Left lung (tissue), 10 donors: ENCODE results near the gene TRH. TPM values are rescaled to one million over a fixed set of nuclear protein-coding genes. Genes with fewer than 3 reads are reported as not detected.
"Not testable (repeated sequence)": the region's sequence is repeated elsewhere in the genome, so short reads cannot be mapped to it uniquely, and the experiment has no call there.

Experiments used
- ATAC-seq: fragments of 200-7000 bp; cut with Tn5 transposase; one replicate; pipeline ENCODE4 v1.9.1; 2020; ENCODE audit warnings: moderate library complexity
- DNase-seq, 4 donors: peaks; one replicate each; pipeline ENCODE4 v3.0.0-alpha.2; 2013 to 2020
- H3K27ac ChIP-seq, 2 donors: fragments of 200-600 bp; sonication (generic) in 1 of 2; one replicate each; pipeline versions ENCODE4 v1.5.0 to v1.8.0; 2020 to 2021
- H3K27me3 ChIP-seq, 2 donors: fragments of 200-600 bp; sonication (generic) in 1 of 2; one replicate each; pipeline versions ENCODE4 v1.5.0 to v1.8.0; 2020 to 2021
- H3K36me3 ChIP-seq, 2 donors: fragments of 200-600 bp; sonication (generic) in 1 of 2; one replicate each; pipeline versions ENCODE4 v1.5.0 to v1.8.0; 2020 to 2021
- H3K4me1 ChIP-seq, 2 donors: fragments of 200-600 bp; one replicate each; pipeline ENCODE4 v1.8.0; 2021
- H3K4me3 ChIP-seq, 2 donors: fragments of 200-600 bp; sonication (generic) in 1 of 2; one replicate each; pipeline versions ENCODE4 v1.5.0 to v1.8.0; 2020 to 2021; ENCODE audit warnings: mild to moderate bottlenecking in 1 of 2
- H3K9me3 ChIP-seq, 2 donors: fragments of 200-600 bp; sonication (generic) in 1 of 2; one replicate each; pipeline versions ENCODE4 v1.5.0 to v1.8.0; 2020 to 2021
- intact Hi-C, 2 donors: fragments of 100-400 bp; cut with DNase I; formaldehyde crosslinking; loops; one replicate each; pipeline versions ENCODE4 v1.11.2 to v1.14.2; 2022
- polyA plus RNA-seq, 6 donors: library from polyadenylated mRNA; unstranded; fragments of 120-200 nt; gene quantifications; one replicate each; pipeline ENCODE4 v1.2.1, GENCODE V29; 2013; ENCODE audit not compliant: insufficient read length in 6 of 6
- total RNA-seq, 2 donors: library from RNA; stranded (reverse); fragmentation: NEBNext Ultra II Directional; extraction: Animal tissue kit (Norgen Biotek cat#: 25700); gene quantifications; one replicate each; pipeline ENCODE4 v1.2.1, GENCODE V29; 2021
- TF ChIP-seq, protein P1 (sequence below), 2 donors: fragments of 200-600 bp; sonication (generic) in 1 of 2; IDR thresholded peaks; one replicate each; pipeline versions ENCODE4 v1.5.0 to v1.8.0; 2021; ENCODE audit warnings: antibody characterized with exemption in 2 of 2
- donor health status: DM: no; HTN: yes; CAD: no.
- donor health status: DM: no; HTN: no; CAD: no.

The TRH gene
- total and polyA plus RNA-seq, 8 donors, result 0.21 to 0.57 (median 0.39) TPM; not detected in 2

DNA sequence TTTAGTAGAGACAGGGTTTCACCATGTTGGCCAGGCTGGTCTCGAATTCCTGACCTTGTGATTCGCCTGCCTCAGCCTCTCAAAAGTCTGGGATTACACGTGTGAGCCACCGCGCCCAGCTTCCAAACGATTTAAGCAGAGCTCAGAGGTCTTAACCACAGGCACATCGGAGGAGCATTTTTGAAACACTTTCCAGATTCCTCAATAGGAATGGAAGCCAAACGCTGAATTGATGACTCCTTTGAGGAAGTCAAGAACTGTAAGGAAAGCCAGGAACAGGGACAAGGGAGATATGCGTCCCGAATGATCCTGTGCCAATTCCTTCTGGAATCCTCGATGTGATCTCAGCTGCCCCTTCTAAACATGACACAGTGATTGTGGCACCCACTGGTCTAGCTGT lies 40.0 kb downstream of the TRH start:
- intact Hi-C loops, result no loop called here
- Histone ChIP-seq H3K27me3 (no peaks in the 10 kb centered on the region), H3K4me1 (no peaks in the 10 kb centered on the region), H3K4me3 (no peak overlapping the region), H3K9me3 (no peaks in the 10 kb centered on the region), H3K27ac (no peak overlapping the region), H3K36me3 (no peaks in the 10 kb centered on the region)
- TF ChIP-seq, protein P1, sequence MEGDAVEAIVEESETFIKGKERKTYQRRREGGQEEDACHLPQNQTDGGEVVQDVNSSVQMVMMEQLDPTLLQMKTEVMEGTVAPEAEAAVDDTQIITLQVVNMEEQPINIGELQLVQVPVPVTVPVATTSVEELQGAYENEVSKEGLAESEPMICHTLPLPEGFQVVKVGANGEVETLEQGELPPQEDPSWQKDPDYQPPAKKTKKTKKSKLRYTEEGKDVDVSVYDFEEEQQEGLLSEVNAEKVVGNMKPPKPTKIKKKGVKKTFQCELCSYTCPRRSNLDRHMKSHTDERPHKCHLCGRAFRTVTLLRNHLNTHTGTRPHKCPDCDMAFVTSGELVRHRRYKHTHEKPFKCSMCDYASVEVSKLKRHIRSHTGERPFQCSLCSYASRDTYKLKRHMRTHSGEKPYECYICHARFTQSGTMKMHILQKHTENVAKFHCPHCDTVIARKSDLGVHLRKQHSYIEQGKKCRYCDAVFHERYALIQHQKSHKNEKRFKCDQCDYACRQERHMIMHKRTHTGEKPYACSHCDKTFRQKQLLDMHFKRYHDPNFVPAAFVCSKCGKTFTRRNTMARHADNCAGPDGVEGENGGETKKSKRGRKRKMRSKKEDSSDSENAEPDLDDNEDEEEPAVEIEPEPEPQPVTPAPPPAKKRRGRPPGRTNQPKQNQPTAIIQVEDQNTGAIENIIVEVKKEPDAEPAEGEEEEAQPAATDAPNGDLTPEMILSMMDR (IDR thresholded peaks at IDR 0.05), result no peak
- DNase-seq, result no peak
- no peak for ATAC-seq

DNA sequence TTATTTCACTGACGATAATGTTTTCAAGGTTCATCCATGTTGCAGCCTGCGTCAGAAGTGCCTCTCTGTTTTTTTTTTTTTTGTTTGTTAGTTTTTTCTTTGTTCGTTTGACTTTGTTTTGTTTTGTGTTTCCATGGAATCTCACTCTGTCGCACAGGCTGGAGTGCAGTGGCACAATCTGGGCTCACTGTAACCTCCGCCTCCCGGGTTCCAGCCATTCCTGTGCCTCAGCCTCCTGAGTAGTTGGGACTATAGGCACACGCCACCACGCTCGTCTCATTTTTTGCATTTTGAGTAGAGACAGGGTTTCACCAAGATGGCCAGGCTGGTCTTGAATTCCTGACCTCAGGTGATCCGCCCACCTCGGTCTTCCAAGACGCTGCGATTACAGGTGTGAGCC lies 43.1 kb downstream of the TRH start:
- DNase-seq, intact Hi-C loops, H3K27ac ChIP-seq, H3K27me3 ChIP-seq, H3K9me3 ChIP-seq, H3K36me3 ChIP-seq, ATAC-seq, H3K4me1 ChIP-seq, H3K4me3 ChIP-seq: not testable (repeated sequence)

DNA sequence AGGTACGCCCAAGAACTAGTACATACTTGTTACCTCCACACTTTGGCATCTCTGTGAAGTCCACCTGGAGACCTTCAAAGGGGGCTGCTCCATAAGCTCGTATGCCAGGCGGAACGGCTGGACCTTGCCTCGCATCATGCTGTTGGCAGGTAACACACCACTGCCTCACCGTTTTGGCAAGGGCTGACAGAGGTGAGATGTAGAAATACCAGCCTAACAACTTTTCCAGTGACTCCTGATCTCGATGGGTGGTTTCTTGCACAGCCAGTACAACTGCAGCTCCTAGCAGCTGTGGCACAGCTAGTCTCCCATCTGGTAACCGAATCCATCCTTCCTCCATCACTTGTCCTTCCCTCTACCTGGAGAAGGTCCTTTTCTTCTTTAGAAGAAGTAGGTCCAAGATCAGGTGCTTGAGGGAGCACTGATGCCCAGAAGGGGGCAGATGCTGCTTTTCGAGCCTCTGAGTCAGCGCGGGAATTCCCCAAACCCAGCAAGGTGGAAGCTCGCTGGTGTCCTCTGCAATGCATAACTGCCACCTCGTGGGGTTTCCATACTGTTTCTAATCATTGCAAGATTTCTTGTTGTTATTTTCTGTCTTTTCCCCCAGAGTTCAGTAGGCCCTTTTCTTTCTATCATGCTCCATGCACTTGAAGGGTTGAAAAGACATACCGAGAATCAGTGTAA lies 51.8 kb downstream of the TRH start:
- DNase-seq, H3K4me3 ChIP-seq, intact Hi-C loops, ATAC-seq, H3K27me3 ChIP-seq, H3K27ac ChIP-seq, H3K36me3 ChIP-seq, H3K4me1 ChIP-seq, H3K9me3 ChIP-seq: not testable (repeated sequence)

DNA sequence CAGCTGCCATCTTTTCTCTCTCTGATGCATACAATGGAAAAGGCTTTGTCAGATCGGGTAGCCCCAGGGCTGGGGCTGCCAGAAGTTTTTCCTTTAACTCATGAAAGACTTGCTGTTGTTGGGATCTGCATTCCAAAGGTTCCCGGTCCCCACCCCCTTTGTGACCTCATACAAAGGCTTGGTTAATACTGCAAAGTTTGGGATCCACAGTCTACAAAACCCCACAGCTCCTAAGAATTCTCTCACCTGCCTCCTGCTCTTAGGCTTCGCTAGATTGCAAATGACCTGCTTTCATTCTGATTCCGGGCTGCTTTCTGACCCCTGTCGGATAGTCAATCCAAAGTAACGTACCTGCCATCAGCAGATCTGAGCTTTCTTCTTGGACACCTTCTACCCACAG lies 52.9 kb downstream of the TRH start:
- H3K36me3 ChIP-seq, H3K4me1 ChIP-seq, H3K27me3 ChIP-seq, DNase-seq, H3K9me3 ChIP-seq, H3K4me3 ChIP-seq, H3K27ac ChIP-seq, ATAC-seq, intact Hi-C loops: not testable (repeated sequence)

Other genes starting within 250 kb of the TRH start
- 10 to 100 TPM; 32.6 to 38.8 TPM for gene TMCC1, start 81.0 kb upstream of the TRH start, total RNA-seq
- 10 to 100 TPM; 24.4 to 29.1 (median 26.4) TPM for gene TMCC1, start 81.0 kb upstream of the TRH start, polyA plus RNA-seq
- gene ALG1L2, start 107.1 kb downstream of the TRH start, total RNA-seq, result 1 to 10 TPM in 1 of 2 donors, under 1 TPM in 1; 0.64 to 1.4 TPM
- gene ALG1L2, start 107.1 kb downstream of the TRH start, polyA plus RNA-seq, result 1 to 10 TPM; 2.0 to 5.4 (median 4.1) TPM